Measurements from ENCODE around the gene PPP1R3C.

The PPP1R3C gene

GRCh38 chr10:91601212-91601611 lies 31.7 kb downstream of the PPP1R3C start:
- DNase-seq (ENCODE audit: low read depth in 2 of 2): no peak

GRCh38 chr10:91598211-91598977 lies 34.5 kb downstream of the PPP1R3C start:
- DNase-seq (ENCODE audit: low read depth in 2 of 2): no peak

- DNase-seq (ENCODE audit: low read depth in 2 of 2): no peak
These were observed 35.5 kb downstream of the PPP1R3C start for GRCh38 chr10:91597197-91597881.

GRCh38 chr10:91596825-91597196 lies 36.1 kb downstream of the PPP1R3C start:
- no peak for DNase-seq (ENCODE audit: low read depth in 2 of 2)

- DNase-seq (ENCODE audit: low read depth in 2 of 2): no peak
These were observed 39.0 kb downstream of the PPP1R3C start for GRCh38 chr10:91593834-91594233.

- no peak for DNase-seq (ENCODE audit: low read depth in 2 of 2)
These were observed 39.5 kb downstream of the PPP1R3C start for GRCh38 chr10:91593366-91593765.

GRCh38 chr10:91592266-91592975 lies 40.5 kb downstream of the PPP1R3C start:
- DNase-seq (ENCODE audit: low read depth in 2 of 2): no peak

- no peak for DNase-seq (ENCODE audit: low read depth in 2 of 2)
These were observed 41.1 kb downstream of the PPP1R3C start for GRCh38 chr10:91591797-91592174.

- DNase-seq (ENCODE audit: low read depth in 2 of 2): no peak
These were observed 41.7 kb downstream of the PPP1R3C start for GRCh38 chr10:91590904-91591796.

GRCh38 chr10:91590142-91590903 lies 42.5 kb downstream of the PPP1R3C start:
- DNase-seq (ENCODE audit: low read depth in 2 of 2): no peak

- DNase-seq (ENCODE audit: low read depth in 2 of 2): no peak
These were observed 43.2 kb downstream of the PPP1R3C start for GRCh38 chr10:91589658-91590035.

- DNase-seq (ENCODE audit: low read depth in 2 of 2): no peak
These were observed 43.7 kb downstream of the PPP1R3C start for GRCh38 chr10:91589015-91589657.

- no peak for DNase-seq (ENCODE audit: low read depth in 2 of 2)
These were observed 44.9 kb downstream of the PPP1R3C start for GRCh38 chr10:91587710-91588638.

- no peak for DNase-seq (ENCODE audit: low read depth in 2 of 2)
These were observed 50.7 kb downstream of the PPP1R3C start for GRCh38 chr10:91582153-91582554.

- no peak for DNase-seq (ENCODE audit: low read depth in 2 of 2)
These were observed 53.4 kb downstream of the PPP1R3C start for GRCh38 chr10:91579329-91579985.

All from activated CD4-positive, alpha-beta T cell treated with anti-CD3 and anti-CD28 coated beads for 24 hours (primary cell).